Measurements from ENCODE around the gene XRCC4.

GRCh38 chr5:83149671-83150070 lies 72.3 kb downstream of the XRCC4 start:
- TF ChIP-seq, protein P1, sequence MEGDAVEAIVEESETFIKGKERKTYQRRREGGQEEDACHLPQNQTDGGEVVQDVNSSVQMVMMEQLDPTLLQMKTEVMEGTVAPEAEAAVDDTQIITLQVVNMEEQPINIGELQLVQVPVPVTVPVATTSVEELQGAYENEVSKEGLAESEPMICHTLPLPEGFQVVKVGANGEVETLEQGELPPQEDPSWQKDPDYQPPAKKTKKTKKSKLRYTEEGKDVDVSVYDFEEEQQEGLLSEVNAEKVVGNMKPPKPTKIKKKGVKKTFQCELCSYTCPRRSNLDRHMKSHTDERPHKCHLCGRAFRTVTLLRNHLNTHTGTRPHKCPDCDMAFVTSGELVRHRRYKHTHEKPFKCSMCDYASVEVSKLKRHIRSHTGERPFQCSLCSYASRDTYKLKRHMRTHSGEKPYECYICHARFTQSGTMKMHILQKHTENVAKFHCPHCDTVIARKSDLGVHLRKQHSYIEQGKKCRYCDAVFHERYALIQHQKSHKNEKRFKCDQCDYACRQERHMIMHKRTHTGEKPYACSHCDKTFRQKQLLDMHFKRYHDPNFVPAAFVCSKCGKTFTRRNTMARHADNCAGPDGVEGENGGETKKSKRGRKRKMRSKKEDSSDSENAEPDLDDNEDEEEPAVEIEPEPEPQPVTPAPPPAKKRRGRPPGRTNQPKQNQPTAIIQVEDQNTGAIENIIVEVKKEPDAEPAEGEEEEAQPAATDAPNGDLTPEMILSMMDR (IDR thresholded peaks at IDR 0.05), result no peak
- no peak for TF ChIP-seq EZH2 (IDR thresholded peaks at IDR 0.05)

Measured in neural progenitor cell (in vitro differentiated cells).